ENCODE results near the gene EZH2.
A peak's percentile ranks its signal among the peaks of the same experiment; 100 is the strongest.

Gene EZH2

DNA sequence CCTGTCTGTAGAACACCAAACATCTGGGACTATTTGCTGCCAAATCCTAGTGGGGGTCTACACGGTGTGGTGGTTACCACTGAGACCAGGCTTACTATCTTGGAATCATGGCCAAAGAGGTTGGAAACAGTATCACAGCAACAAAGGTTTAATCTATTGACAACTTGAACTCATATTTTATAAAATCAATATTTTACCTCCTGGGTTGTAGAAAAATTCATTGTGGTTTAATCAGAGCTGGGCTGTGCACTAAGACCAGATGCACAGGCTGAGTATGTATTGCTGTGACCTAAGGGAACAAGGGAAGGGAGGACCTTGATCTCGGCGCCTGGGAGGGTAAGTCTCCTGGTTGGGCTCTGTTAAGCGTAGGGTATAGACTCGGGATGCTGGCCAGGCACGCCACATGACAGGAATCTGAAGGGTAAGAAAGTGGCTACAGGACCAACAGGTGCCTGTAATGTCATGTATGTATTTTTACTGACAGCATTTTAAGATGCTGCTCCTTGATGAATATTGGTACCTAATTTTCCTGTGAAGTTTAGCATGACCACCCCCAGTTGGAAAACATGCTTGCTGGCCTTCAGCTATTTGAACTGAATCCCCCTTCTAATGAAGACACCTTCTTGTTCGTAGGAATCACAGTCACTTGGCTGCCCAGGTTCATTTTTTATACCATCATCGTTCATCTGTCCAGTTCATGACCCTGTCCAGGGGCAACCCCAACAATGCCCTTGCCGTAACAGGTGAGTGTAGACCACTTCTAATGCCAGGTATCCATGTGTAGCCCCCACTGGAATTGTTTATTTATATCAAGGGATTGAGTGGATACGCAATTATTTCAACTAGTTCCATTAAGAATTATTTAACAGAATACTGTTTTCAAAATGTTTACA is 79.5 kb downstream of the EZH2 start:
- H3K4me3 ChIP-seq (ENCODE audit: low read depth in 1 of 2, low read length in 2 of 2): no peak overlapping the region
- peaks cover 73% of the 10 kb centered on the region for H3K36me3 ChIP-seq (ENCODE audit: insufficient read depth, low read length)
- H3K9me3 ChIP-seq (ENCODE audit: insufficient read depth, low read length, severe bottlenecking): no peaks in the 10 kb centered on the region
- no peaks in the 10 kb centered on the region for H3K79me2 ChIP-seq (ENCODE audit: insufficient read depth, low read length)
- ATAC-seq (ENCODE audit: insufficient read depth, low read depth): peak; percentile 23; the same call in 2 of the 3 replicates
- no peaks in the 10 kb centered on the region for H3K4me1 ChIP-seq (ENCODE audit: insufficient read depth, low read length)
- H4K20me1 ChIP-seq (ENCODE audit: insufficient read depth, low read length): peaks cover 5% of the 10 kb centered on the region
- no peak overlapping the region for H3K9ac ChIP-seq (ENCODE audit: low read depth, low read length)
- DNase-seq: no peak
- TF ChIP-seq, protein P1, sequence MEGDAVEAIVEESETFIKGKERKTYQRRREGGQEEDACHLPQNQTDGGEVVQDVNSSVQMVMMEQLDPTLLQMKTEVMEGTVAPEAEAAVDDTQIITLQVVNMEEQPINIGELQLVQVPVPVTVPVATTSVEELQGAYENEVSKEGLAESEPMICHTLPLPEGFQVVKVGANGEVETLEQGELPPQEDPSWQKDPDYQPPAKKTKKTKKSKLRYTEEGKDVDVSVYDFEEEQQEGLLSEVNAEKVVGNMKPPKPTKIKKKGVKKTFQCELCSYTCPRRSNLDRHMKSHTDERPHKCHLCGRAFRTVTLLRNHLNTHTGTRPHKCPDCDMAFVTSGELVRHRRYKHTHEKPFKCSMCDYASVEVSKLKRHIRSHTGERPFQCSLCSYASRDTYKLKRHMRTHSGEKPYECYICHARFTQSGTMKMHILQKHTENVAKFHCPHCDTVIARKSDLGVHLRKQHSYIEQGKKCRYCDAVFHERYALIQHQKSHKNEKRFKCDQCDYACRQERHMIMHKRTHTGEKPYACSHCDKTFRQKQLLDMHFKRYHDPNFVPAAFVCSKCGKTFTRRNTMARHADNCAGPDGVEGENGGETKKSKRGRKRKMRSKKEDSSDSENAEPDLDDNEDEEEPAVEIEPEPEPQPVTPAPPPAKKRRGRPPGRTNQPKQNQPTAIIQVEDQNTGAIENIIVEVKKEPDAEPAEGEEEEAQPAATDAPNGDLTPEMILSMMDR (IDR thresholded peaks at IDR 0.05; ENCODE audit: borderline replicate concordance, extremely low read depth, low read length, poor library complexity, severe bottlenecking): no peak
- TF ChIP-seq EZH2 (IDR thresholded peaks at IDR 0.05; ENCODE audit: borderline replicate concordance, low read depth, low read length, severe bottlenecking): no peak
- no peak overlapping the region for H3K4me2 ChIP-seq (ENCODE audit: insufficient read depth, low read length)
- no peak overlapping the region for H3K27ac ChIP-seq (ENCODE audit: low read length)
- no peaks in the 10 kb centered on the region for H3K27me3 ChIP-seq (ENCODE audit: insufficient read depth, low read length, poor library complexity)
- no peak overlapping the region for H2AFZ ChIP-seq (ENCODE audit: low read depth, low read length)

DNA sequence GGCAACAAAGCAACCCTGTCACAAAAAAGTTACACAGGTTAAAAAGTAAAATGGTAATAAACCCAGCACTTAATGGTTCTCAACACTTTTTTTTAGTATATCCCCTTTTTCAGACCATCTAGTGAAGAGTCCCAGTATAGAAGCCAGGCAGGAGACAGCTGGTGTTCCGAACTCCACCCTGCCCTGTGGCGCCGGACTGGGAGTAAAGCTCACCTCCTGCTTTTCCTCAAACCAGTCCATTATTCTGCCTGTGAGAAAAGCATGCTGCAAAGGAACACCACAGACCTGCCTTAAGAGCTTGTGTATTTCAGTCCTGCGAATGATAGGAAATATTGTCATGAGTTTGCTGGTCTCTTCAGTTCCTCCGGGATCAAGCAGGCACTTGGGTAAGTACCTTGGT is 81.0 kb downstream of the EZH2 start:
- TF ChIP-seq, protein P1 (IDR thresholded peaks at IDR 0.05; ENCODE audit: borderline replicate concordance, extremely low read depth, low read length, poor library complexity, severe bottlenecking): no peak
- no peak for TF ChIP-seq EZH2 (IDR thresholded peaks at IDR 0.05; ENCODE audit: borderline replicate concordance, low read depth, low read length, severe bottlenecking)
- DNase-seq (no peak), ATAC-seq (ENCODE audit: insufficient read depth, low read depth) (no peak)
- H2AFZ ChIP-seq (ENCODE audit: low read depth, low read length): no peak overlapping the region
- no peaks in the 10 kb centered on the region for H3K27me3 ChIP-seq (ENCODE audit: insufficient read depth, low read length, poor library complexity)
- peaks cover 73% of the 10 kb centered on the region for H3K36me3 ChIP-seq (ENCODE audit: insufficient read depth, low read length)
- no peak overlapping the region for H3K9ac ChIP-seq (ENCODE audit: low read depth, low read length)
- H3K4me2 ChIP-seq (ENCODE audit: insufficient read depth, low read length): no peak overlapping the region
- no peak overlapping the region for H3K4me3 ChIP-seq (ENCODE audit: low read depth in 1 of 2, low read length in 2 of 2)
- H3K4me1 ChIP-seq (ENCODE audit: insufficient read depth, low read length): no peaks in the 10 kb centered on the region
- H4K20me1 ChIP-seq (ENCODE audit: insufficient read depth, low read length): peaks cover 4% of the 10 kb centered on the region
- no peaks in the 10 kb centered on the region for H3K79me2 ChIP-seq (ENCODE audit: insufficient read depth, low read length)
- H3K27ac ChIP-seq (ENCODE audit: low read length): no peak overlapping the region
- H3K9me3 ChIP-seq (ENCODE audit: insufficient read depth, low read length, severe bottlenecking): no peaks in the 10 kb centered on the region

DNA sequence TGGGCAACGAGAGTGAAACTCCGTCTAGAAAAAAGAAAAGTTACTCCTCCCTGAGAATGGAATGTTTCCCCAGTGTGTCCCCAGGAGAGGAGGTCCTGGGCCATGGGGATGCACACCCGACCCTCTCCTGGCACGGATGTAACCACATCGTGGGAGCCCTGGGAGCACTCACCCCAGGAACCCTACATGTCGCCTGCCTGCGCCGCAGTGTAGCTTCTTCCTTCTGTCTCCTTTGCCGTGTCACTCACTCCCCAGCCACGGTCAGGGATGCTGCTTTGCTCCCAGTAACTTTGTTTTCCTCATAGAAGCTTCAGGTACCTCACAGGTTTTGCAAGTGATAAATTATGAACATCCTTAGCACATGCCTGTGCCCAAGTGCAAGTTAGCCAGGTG is 82.0 kb downstream of the EZH2 start:
- Histone ChIP-seq H3K36me3 (ENCODE audit: insufficient read depth, low read length) (peaks cover 73% of the 10 kb centered on the region), H4K20me1 (ENCODE audit: insufficient read depth, low read length) (no peaks in the 10 kb centered on the region; the same call in 1 of the 2 replicates), H3K4me2 (ENCODE audit: insufficient read depth, low read length) (no peak overlapping the region), H3K4me1 (ENCODE audit: insufficient read depth, low read length) (no peaks in the 10 kb centered on the region), H2AFZ (ENCODE audit: low read depth, low read length) (no peak overlapping the region), H3K9ac (ENCODE audit: low read depth, low read length) (no peak overlapping the region), H3K27me3 (ENCODE audit: insufficient read depth, low read length, poor library complexity) (no peaks in the 10 kb centered on the region), H3K79me2 (ENCODE audit: insufficient read depth, low read length) (no peaks in the 10 kb centered on the region), H3K9me3 (ENCODE audit: insufficient read depth, low read length, severe bottlenecking) (no peaks in the 10 kb centered on the region), H3K27ac (ENCODE audit: low read length) (no peak overlapping the region), H3K4me3 (ENCODE audit: low read depth in 1 of 2, low read length in 2 of 2) (no peak overlapping the region)
- no peak for TF ChIP-seq EZH2 (IDR thresholded peaks at IDR 0.05; ENCODE audit: borderline replicate concordance, low read depth, low read length, severe bottlenecking)
- TF ChIP-seq, protein P1 (IDR thresholded peaks at IDR 0.05; ENCODE audit: borderline replicate concordance, extremely low read depth, low read length, poor library complexity, severe bottlenecking): no peak
- ATAC-seq (ENCODE audit: insufficient read depth, low read depth): 0 out of 3 replicates have a peak, but pooled peaks have one; percentile 8
- DNase-seq: no peak

All from DND-41 (cell line).